Psoas muscle (tissue), 8 donors: ENCODE data around the gene DISC1. TPM values are rescaled to one million over a fixed set of nuclear protein-coding genes. Genes with fewer than 3 reads are reported as not detected.
A peak's percentile ranks its signal among the peaks of the same experiment; 100 is the strongest.
"Not testable (repeated sequence)": the region's sequence is repeated elsewhere in the genome, so short reads cannot be mapped to it uniquely, and the experiment has no call there.

ENCODE experiments used
- ATAC-seq, 4 donors: fragments of 200-7000 bp; cut with Tn5 transposase; one replicate each; pipeline ENCODE4 v1.9.1; 2020; ENCODE audit warnings: moderate library complexity in 3 of 4, mild to moderate bottlenecking in 2 of 4
- DNase-seq, 2 donors: peaks; one replicate each; pipeline ENCODE4 v3.0.0-alpha.2; 2020
- H3K27ac ChIP-seq: fragments of 200-600 bp; one replicate; pipeline ENCODE4 v1.8.0; 2022
- H3K27me3 ChIP-seq, 3 donors: fragments of 200-600 bp in 1 of 3; one replicate each; pipeline versions ENCODE4 v1.6.1 to v1.8.0; 2013 to 2022; ENCODE audit warnings: low read length in 2 of 3, mild to moderate bottlenecking in 2 of 3, moderate library complexity in 1 of 3; ENCODE audit not compliant: insufficient read depth in 3 of 3
- H3K36me3 ChIP-seq, 2 donors: fragments of 200-600 bp in 1 of 2; one replicate each; pipeline versions ENCODE4 v1.6.1 to v1.8.0; 2013 to 2022; ENCODE audit warnings: low read depth in 1 of 2, mild to moderate bottlenecking in 1 of 2, moderate library complexity in 1 of 2; ENCODE audit not compliant: insufficient read depth in 1 of 2
- H3K4me1 ChIP-seq: fragments of 200-600 bp; one replicate; pipeline ENCODE4 v1.8.0; 2022
- H3K4me3 ChIP-seq: fragments of 200-600 bp; one replicate; pipeline ENCODE4 v1.8.0; 2022; ENCODE audit warnings: mild to moderate bottlenecking
- H3K9me3 ChIP-seq: fragments of 200-600 bp; one replicate; pipeline ENCODE4 v1.8.0; 2022
- WGBS, 3 donors: extraction: QIAGEN DNeasy Blood & Tissue Kit; methylation state at CpG; one replicate each; pipeline versions ENCODE4 v1.1.6 to v1.1.7; 2013; 5-methylcytosine and 5-hydroxymethylcytosine counted together
- intact Hi-C, 2 donors: fragments of 100-400 bp; cut with DNase I; formaldehyde crosslinking; loops; one replicate each; pipeline versions ENCODE4 v1.11.0 to v1.14.2; 2022
- polyA plus RNA-seq, 3 donors: library from polyadenylated mRNA; stranded (reverse); fragments of 200-250 nt; gene quantifications; one replicate each; pipeline ENCODE4 v1.2.3, GENCODE V29; 2013
- total RNA-seq, 4 donors: library from RNA; stranded (reverse); fragmentation: NEBNext Ultra II Directional in 2 of 4; extraction: Animal tissue kit (Norgen Biotek cat#: 25700) in 2 of 4; gene quantifications; one replicate each; pipeline versions ENCODE4 v1.2.1 to v1.2.4, GENCODE V29; 2021 to 2023
- TF ChIP-seq, protein P1 (sequence below): fragments of 200-600 bp; IDR thresholded peaks from one replicate; pipeline ENCODE4 v1.8.0; 2022; ENCODE audit warnings: antibody characterized with exemption
- donor health status: healthy with polysubstance abuse.
- donor health status: DM: no; HTN: no; CAD: no; lungs with moderate emphysema.
- donor health status: Bipolar disorder and iron deficiency.
- donor health status: healthy.
- donor health status: DM: yes; HTN: yes; CAD: no.
- donor health status: DM: no; HTN: no; CAD: no.
- donor health status: DM: no; HTN: no; CAD: no.
- donor health status: DM: yes; HTN: yes; CAD: no.

Gene DISC1
- total and polyA plus RNA-seq, 7 donors = 0.35 to 2.8 (median 1.6) TPM

- DNase-seq (no peak), ATAC-seq (no peak)
- Histone ChIP-seq H3K4me3 (no peak overlapping the region), H3K36me3 (no peaks in the 10 kb centered on the region), H3K4me1 (no peaks in the 10 kb centered on the region), H3K27me3 (peaks cover 0 to 6% (median 0%) of the 10 kb centered on the region in 3 donors), H3K27ac (no peak overlapping the region), H3K9me3 (no peaks in the 10 kb centered on the region)
- TF ChIP-seq, protein P1, sequence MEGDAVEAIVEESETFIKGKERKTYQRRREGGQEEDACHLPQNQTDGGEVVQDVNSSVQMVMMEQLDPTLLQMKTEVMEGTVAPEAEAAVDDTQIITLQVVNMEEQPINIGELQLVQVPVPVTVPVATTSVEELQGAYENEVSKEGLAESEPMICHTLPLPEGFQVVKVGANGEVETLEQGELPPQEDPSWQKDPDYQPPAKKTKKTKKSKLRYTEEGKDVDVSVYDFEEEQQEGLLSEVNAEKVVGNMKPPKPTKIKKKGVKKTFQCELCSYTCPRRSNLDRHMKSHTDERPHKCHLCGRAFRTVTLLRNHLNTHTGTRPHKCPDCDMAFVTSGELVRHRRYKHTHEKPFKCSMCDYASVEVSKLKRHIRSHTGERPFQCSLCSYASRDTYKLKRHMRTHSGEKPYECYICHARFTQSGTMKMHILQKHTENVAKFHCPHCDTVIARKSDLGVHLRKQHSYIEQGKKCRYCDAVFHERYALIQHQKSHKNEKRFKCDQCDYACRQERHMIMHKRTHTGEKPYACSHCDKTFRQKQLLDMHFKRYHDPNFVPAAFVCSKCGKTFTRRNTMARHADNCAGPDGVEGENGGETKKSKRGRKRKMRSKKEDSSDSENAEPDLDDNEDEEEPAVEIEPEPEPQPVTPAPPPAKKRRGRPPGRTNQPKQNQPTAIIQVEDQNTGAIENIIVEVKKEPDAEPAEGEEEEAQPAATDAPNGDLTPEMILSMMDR = no peak
- 73 to 83% (median 80%) methylated on average over 5 of the region's 5 CpGs for WGBS, 3 donors
- intact Hi-C loops = loop anchor here in 1 of 2 donors (10.0 kb wide), 1 partner anchor 71 kb away; no protein-coding TSS in a partner anchor
Observed at GRCh38 chr1:231724041-231724440, 97.5 kb downstream of the DISC1 start.

DNA sequence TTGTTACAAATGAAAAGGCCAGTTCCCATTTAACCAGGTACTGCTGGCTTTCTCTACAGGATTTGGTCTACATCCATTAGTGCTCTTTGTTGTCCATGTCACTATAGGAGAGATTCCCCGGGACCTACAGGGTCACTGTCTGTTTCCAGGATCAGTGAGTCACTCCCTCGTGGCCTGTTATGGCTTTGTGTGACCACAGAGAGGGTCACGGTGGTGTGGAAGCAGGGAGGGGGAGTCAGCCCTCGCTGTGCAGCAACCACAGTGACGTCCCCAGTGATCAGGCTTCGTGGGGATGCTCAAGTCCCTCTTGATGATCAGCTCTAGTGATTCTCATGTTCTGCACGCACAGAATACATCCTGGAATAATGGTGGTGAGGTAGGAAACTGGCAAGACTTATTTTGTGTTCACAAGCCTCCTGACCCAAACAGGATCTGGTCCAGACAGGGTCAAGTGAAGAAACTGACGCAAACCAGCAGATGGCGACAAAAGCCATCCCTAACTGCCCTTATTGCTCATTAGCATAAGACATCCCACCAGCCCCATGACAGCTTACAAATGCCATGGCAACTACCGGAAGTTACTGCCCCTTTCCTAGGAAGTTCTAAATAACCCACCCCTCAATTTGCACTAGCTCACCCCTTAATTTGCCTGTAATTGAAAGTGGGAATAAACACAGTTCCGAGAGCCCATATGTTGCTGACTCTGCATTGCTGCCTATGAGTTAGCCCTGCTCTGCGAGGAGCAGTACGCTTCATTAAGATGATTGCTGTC, 98.5 kb downstream of the DISC1 start:
- no peak overlapping the region for H3K27ac ChIP-seq
- no peaks in the 10 kb centered on the region for H3K9me3 ChIP-seq
- H3K27me3 ChIP-seq = peaks cover 0 to 3% (median 0%) of the 10 kb centered on the region in 3 donors
- 81 to 90% (median 88%) methylated on average over 13 of the region's 13 CpGs for WGBS, 3 donors
- intact Hi-C loops = loop anchor here in 1 of 2 donors (10.0 kb wide), 1 partner anchor 70 kb away; no protein-coding TSS in a partner anchor
- no peaks in the 10 kb centered on the region for H3K4me1 ChIP-seq
- ATAC-seq = peak in 2 of 4 donors; percentile 45 to 51
- no peaks in the 10 kb centered on the region for H3K36me3 ChIP-seq
- H3K4me3 ChIP-seq = no peak overlapping the region
- no peak for DNase-seq
- TF ChIP-seq, protein P1 = no peak

- H3K9me3 ChIP-seq = no peaks in the 10 kb centered on the region
- H3K27me3 ChIP-seq = no peaks in the 10 kb centered on the region
- H3K4me3 ChIP-seq = no peak overlapping the region
- no peak overlapping the region for H3K27ac ChIP-seq
- no peaks in the 10 kb centered on the region for H3K36me3 ChIP-seq
- H3K4me1 ChIP-seq = no peaks in the 10 kb centered on the region
- 95 to 98% (median 96%) methylated on average over 2 of the region's 2 CpGs for WGBS, 3 donors
- intact Hi-C loops = loop anchor here in 1 of 2 donors (10.0 kb wide), 1 partner anchor 68 kb away; no protein-coding TSS in a partner anchor
- TF ChIP-seq, protein P1 = no peak
- DNase-seq = no peak
- ATAC-seq = no peak
Observed at GRCh38 chr1:231727171-231727570, 100.6 kb downstream of the DISC1 start.

DNA sequence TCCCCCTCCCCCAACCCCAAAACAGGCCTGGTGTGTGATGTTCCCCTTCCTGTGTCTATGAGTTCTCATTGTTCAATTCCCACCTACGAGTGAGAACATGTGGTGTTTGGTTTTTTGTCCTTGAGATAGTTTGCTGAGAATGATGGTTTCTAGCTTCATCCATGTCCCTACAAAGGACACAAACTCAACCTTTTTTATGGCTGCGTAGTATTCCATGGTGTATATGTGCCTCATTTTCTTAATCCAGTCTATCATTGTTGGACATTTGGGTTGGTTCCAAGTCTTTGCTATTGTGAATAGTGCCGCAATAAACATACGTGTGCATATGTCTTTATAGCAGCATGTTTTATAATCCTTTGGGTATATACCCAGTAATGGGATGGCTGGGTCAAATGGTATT, 102.4 kb downstream of the DISC1 start:
- ATAC-seq, DNase-seq, H3K27me3 ChIP-seq, H3K36me3 ChIP-seq, H3K9me3 ChIP-seq, H3K4me1 ChIP-seq, H3K27ac ChIP-seq, H3K4me3 ChIP-seq: not testable (repeated sequence)
- intact Hi-C loops = loop anchor here in 1 of 2 donors (10.0 kb wide), 1 partner anchor 66 kb away; no protein-coding TSS in a partner anchor
- 91 to 100% (median 93%) methylated on average over 2 to 3 of the region's 4 CpGs for WGBS, 3 donors

DNA sequence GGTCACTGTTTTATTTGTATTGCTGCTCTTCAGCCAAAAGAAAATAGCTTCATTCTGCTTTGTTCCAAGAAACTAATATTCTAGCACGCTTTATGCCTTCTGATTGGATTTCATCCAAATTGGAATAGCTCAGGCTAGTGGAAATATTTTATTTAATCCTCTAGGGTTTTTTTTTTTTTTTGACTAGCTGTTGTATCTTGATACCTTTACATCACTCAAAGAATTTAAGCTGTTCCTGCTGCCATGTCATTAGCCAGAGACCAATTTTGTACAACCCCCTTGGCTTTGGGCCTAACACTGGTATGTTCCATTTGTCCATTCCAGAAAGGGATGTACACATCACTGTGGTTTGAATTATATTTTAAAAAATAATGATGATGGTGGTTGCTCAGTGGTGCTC, 103.0 kb downstream of the DISC1 start:
- DNase-seq (no peak), ATAC-seq (no peak)
- TF ChIP-seq, protein P1 = no peak
- Histone ChIP-seq H3K4me1 (no peaks in the 10 kb centered on the region), H3K36me3 (no peaks in the 10 kb centered on the region), H3K27ac (no peak overlapping the region), H3K9me3 (no peaks in the 10 kb centered on the region), H3K27me3 (no peaks in the 10 kb centered on the region), H3K4me3 (no peak overlapping the region)
- 0 to 16% (median 0%) methylated on average over 1 of the region's 1 CpG for WGBS, 3 donors
- intact Hi-C loops = loop anchor here in 1 of 2 donors (10.0 kb wide), 1 partner anchor 65 kb away; no protein-coding TSS in a partner anchor
